ENCODE data around the gene SLC27A3.

- TF ChIP-seq, protein P1, sequence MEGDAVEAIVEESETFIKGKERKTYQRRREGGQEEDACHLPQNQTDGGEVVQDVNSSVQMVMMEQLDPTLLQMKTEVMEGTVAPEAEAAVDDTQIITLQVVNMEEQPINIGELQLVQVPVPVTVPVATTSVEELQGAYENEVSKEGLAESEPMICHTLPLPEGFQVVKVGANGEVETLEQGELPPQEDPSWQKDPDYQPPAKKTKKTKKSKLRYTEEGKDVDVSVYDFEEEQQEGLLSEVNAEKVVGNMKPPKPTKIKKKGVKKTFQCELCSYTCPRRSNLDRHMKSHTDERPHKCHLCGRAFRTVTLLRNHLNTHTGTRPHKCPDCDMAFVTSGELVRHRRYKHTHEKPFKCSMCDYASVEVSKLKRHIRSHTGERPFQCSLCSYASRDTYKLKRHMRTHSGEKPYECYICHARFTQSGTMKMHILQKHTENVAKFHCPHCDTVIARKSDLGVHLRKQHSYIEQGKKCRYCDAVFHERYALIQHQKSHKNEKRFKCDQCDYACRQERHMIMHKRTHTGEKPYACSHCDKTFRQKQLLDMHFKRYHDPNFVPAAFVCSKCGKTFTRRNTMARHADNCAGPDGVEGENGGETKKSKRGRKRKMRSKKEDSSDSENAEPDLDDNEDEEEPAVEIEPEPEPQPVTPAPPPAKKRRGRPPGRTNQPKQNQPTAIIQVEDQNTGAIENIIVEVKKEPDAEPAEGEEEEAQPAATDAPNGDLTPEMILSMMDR (IDR thresholded peaks at IDR 0.05), result no peak
- TF ChIP-seq POLR2A (IDR thresholded peaks at IDR 0.05), result no peak
These were observed 23.8 kb downstream of the SLC27A3 start for GRCh38 chr1:153799016-153799415.

Measured in Peyer's patch (tissue), 4 donors.